ENCODE measurements around the gene MID2.
"Not testable (repeated sequence)": the region's sequence is repeated elsewhere in the genome, so short reads cannot be mapped to it uniquely, and the experiment has no call there.

MID2 gene, protein sequence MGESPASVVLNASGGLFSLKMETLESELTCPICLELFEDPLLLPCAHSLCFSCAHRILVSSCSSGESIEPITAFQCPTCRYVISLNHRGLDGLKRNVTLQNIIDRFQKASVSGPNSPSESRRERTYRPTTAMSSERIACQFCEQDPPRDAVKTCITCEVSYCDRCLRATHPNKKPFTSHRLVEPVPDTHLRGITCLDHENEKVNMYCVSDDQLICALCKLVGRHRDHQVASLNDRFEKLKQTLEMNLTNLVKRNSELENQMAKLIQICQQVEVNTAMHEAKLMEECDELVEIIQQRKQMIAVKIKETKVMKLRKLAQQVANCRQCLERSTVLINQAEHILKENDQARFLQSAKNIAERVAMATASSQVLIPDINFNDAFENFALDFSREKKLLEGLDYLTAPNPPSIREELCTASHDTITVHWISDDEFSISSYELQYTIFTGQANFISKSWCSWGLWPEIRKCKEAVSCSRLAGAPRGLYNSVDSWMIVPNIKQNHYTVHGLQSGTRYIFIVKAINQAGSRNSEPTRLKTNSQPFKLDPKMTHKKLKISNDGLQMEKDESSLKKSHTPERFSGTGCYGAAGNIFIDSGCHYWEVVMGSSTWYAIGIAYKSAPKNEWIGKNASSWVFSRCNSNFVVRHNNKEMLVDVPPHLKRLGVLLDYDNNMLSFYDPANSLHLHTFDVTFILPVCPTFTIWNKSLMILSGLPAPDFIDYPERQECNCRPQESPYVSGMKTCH

DNA sequence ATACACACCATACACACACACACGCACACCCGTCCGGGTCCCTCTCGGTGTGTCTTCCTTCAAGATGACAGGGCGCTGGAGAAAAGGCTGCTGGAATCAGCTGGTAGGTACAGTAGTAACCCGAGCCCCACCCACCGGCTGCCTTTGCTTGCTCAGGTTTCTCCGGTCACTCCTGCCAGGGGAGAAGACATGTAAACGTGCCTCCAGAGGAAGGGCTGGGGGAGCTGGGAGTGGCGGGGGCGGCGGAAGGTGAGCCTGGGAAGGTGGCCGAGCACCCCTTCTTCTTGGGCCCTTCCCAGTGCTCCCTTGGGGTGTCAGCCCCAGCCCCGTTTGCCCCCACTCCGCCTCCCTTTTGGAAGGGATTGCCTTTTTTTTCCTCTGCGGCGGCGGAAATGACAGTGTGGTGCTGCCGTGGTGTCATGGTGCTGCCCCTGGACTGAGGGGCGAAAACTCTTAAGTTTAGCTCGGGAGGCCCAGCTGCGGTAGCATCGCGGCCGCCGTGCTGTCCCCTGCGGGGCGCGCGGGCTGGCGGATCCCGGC is at the start of gene MID2:
Gene MID2 (plus strand): TSS at position 169 of the 540 bp plus-strand sequence. CDS start 561 bp downstream, outside the sequence.
- Histone ChIP-seq H3K9ac (ENCODE audit: insufficient read length) (no peak within 1 kb of the TSS), H3K4me3 (peak within 1 kb of the TSS; percentile 54), H3K9me3 (ENCODE audit: low read depth, low read length) (no peaks in the 10 kb centered on the region), H3K27ac (no peak within 1 kb of the TSS), H3K36me3 (ENCODE audit: insufficient read depth, low read length) (no peaks in the 10 kb centered on the region)
- no peak for TF ChIP-seq FOXP2 (optimal IDR thresholded peaks at IDR 0.05; ENCODE audit: control extremely low read depth, extremely low read length, insufficient read depth)
- no peak for TF ChIP-seq EZH2 (IDR thresholded peaks at IDR 0.05)
- no peak for TF ChIP-seq POLR2AphosphoS5 (IDR thresholded peaks at IDR 0.05; ENCODE audit: borderline replicate concordance, low read depth, low read length)
- DNase-seq (ENCODE audit: low read depth, low spot score) = no peak

DNA sequence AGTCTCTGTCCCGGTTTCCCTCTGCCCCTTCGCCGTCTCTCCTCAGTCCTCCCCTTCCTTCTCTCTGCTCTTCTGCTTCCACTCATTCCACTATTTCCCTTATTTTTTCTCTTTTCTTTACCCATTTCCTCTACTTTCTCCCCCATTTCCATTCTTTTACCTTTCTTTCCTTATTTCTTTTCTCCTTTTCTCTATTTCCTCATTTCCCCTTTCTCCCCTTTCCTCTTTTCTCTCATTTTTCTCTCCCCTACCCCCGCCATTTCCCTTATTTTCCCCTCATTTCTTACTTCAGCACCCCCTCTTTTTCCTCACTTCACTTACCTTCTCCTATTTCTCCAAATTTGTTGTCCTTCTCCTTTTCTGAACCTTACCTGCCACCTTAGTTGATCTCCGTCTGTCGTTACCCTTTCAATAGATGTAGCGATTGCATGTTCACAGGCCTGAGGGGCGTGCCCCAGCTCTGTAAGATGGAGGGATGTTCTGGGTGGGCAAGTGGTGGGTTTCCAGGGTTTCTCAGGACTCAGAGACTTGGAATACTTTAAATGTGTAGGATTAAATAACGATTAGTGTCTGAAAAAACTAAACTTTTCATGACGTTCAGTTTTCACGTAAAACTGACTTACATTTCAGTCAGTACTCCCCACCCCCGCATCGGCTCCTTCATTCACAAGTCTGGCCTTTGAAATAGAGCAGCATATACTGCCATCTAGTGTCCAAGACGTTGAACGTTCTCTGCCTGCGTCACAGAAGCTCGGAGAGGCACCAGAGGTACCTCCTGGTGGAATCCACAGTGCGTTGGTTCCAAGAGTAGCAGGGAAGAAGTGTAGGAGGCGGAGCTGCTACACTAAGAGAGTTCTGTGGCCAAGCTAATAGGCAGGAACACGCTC is 48.8 kb upstream of the MID2 start:
- peak overlapping the region; percentile 60 for H3K4me3 ChIP-seq
- DNase-seq (ENCODE audit: low read depth, low spot score) = peak; percentile 73
- TF ChIP-seq FOXP2 (optimal IDR thresholded peaks at IDR 0.05; ENCODE audit: control extremely low read depth, extremely low read length, insufficient read depth) (no peak), EZH2 (IDR thresholded peaks at IDR 0.05) (no peak), POLR2AphosphoS5 (IDR thresholded peaks at IDR 0.05; ENCODE audit: borderline replicate concordance, low read depth, low read length) (no peak)
- no peak overlapping the region for H3K27ac ChIP-seq
- no peaks in the 10 kb centered on the region for H3K36me3 ChIP-seq (ENCODE audit: insufficient read depth, low read length)
- no peaks in the 10 kb centered on the region for H3K9me3 ChIP-seq (ENCODE audit: low read depth, low read length)
- H3K9ac ChIP-seq (ENCODE audit: insufficient read length) = no peak overlapping the region

DNA sequence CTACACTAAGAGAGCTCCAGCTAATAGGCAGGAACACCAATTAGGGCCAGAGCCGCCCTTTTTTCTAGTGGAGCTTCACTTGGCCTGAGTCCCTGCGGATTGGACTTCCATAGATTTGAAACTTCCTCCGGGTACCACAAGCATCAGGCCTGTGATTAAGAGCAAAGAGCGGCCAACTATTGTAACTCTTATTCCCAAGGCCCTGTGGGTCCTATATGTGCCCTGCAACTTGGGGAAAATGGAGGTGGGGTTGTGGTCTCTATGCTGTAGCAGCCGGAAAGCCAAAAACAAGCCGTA is 48.2 kb upstream of the MID2 start, which contains the start of gene NCBP2L:
Gene NCBP2L (plus strand): TSS at position 198 of the 297 bp plus-strand sequence. CDS start 16,488 bp downstream, outside the sequence.
- Histone ChIP-seq H3K9ac (ENCODE audit: insufficient read length) (no peak within 1 kb of the TSS), H3K4me3 (peak within 1 kb of the TSS; percentile 60), H3K9me3 (ENCODE audit: low read depth, low read length) (no peaks in the 10 kb centered on the region), H3K36me3 (ENCODE audit: insufficient read depth, low read length) (no peaks in the 10 kb centered on the region), H3K27ac (no peak within 1 kb of the TSS)
- TF ChIP-seq FOXP2 (optimal IDR thresholded peaks at IDR 0.05; ENCODE audit: control extremely low read depth, extremely low read length, insufficient read depth) (no peak), POLR2AphosphoS5 (IDR thresholded peaks at IDR 0.05; ENCODE audit: borderline replicate concordance, low read depth, low read length) (no peak), EZH2 (IDR thresholded peaks at IDR 0.05) (no peak)
- DNase-seq (ENCODE audit: low read depth, low spot score) = no peak

DNA sequence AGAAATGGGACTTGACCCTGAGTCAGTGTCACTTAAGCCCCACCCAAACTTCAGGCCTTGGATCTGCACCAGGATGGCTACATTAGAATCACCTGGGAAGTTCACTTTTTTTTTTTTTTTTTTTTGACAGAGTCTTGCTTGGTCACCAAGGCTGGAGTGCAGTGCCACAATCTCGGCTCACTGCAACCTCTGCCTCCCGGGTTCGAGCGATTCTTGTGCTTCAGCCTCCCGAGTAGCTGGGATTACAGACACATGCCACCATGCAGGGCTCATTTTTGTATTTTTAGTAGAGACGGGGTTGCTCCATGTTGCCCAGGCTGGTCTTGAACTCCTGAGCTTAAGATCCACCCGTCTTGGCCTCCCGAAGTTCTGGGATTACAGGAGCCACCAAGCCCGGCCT is 45.1 kb upstream of the MID2 start:
- DNase-seq (ENCODE audit: low read depth, low spot score) = no peak
- Histone ChIP-seq H3K9ac (ENCODE audit: insufficient read length) (no peak overlapping the region), H3K9me3 (ENCODE audit: low read depth, low read length) (no peaks in the 10 kb centered on the region), H3K4me3 (no peak overlapping the region), H3K36me3 (ENCODE audit: insufficient read depth, low read length) (no peaks in the 10 kb centered on the region), H3K27ac (no peak overlapping the region)
- no peak for TF ChIP-seq POLR2AphosphoS5 (IDR thresholded peaks at IDR 0.05; ENCODE audit: borderline replicate concordance, low read depth, low read length)
- TF ChIP-seq FOXP2 (optimal IDR thresholded peaks at IDR 0.05; ENCODE audit: control extremely low read depth, extremely low read length, insufficient read depth) = no peak
- TF ChIP-seq EZH2 (IDR thresholded peaks at IDR 0.05) = no peak

DNA sequence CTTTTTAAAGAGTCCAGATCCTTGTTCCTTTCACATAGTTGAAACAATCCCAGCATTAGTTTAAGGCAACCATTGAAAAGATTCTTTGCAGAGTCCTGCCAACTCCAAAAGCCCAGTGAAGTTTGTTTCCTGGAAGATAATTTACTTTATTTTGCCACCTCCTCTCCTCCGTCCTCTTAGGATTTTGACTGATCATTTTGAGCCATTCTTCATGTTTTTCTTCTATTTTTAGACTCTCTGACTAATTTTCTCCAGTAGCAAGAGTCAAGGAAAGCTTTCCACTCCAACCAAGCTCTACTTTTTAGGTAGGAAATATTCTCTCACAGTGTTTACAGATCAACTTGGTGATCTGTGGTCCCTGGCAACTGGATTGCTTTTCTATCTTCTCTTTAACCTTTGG is 37.8 kb upstream of the MID2 start:
- H3K36me3 ChIP-seq (ENCODE audit: insufficient read depth, low read length) = no peaks in the 10 kb centered on the region
- H3K9me3 ChIP-seq (ENCODE audit: low read depth, low read length) = no peaks in the 10 kb centered on the region
- no peak overlapping the region for H3K4me3 ChIP-seq
- no peak overlapping the region for H3K9ac ChIP-seq (ENCODE audit: insufficient read length)
- no peak overlapping the region for H3K27ac ChIP-seq
- DNase-seq (ENCODE audit: low read depth, low spot score) = no peak
- no peak for TF ChIP-seq EZH2 (IDR thresholded peaks at IDR 0.05)
- TF ChIP-seq POLR2AphosphoS5 (IDR thresholded peaks at IDR 0.05; ENCODE audit: borderline replicate concordance, low read depth, low read length) = no peak
- TF ChIP-seq FOXP2 (optimal IDR thresholded peaks at IDR 0.05; ENCODE audit: control extremely low read depth, extremely low read length, insufficient read depth) = no peak

DNA sequence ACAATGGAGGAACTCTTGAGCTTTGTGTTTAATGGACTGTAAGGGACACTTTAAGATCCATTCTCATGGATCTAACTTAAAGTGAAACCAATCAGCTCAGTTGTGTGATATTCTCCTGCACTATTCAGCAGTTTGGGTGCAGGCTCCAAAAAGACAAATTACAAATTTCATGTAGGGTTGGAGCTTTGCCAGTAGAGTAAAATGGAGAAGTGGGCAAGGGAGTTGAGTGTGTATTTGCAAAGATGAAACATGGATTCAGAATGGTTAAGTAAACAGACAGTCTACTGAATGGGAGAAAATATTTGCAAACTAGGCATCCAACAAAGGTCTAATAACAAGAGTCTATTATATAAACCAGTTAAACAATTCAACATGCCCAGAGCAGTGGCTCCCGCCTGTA is 21.2 kb upstream of the MID2 start:
- Histone ChIP-seq H3K27ac (no peak overlapping the region), H3K4me3 (no peak overlapping the region), H3K36me3 (ENCODE audit: insufficient read depth, low read length) (no peaks in the 10 kb centered on the region), H3K9me3 (ENCODE audit: low read depth, low read length) (no peaks in the 10 kb centered on the region), H3K9ac (ENCODE audit: insufficient read length) (no peak overlapping the region)
- TF ChIP-seq FOXP2 (optimal IDR thresholded peaks at IDR 0.05; ENCODE audit: control extremely low read depth, extremely low read length, insufficient read depth) (no peak), POLR2AphosphoS5 (IDR thresholded peaks at IDR 0.05; ENCODE audit: borderline replicate concordance, low read depth, low read length) (no peak), EZH2 (IDR thresholded peaks at IDR 0.05) (no peak)
- DNase-seq (ENCODE audit: low read depth, low spot score) = no peak

DNA sequence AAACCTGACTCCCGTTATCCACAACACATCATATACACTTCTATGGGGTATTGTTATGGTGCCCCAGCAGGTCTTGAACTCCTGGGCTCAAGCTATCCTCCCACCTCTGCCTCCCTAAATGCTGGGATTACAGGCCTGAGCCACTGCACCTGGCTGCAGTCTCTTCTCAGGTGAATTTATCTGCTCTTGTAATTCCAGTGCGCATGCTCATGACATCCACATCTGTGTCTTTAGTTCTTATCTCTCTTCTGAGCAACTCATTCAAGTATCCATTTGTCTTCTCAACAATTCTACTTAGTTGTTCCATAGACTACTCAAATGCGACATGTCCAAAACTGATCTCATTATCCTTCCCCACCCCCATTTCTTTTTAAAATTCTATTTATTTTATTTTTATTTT is 20.5 kb upstream of the MID2 start:
- Histone ChIP-seq H3K9me3 (ENCODE audit: low read depth, low read length) (no peaks in the 10 kb centered on the region), H3K27ac (no peak overlapping the region), H3K9ac (ENCODE audit: insufficient read length) (no peak overlapping the region), H3K4me3 (no peak overlapping the region), H3K36me3 (ENCODE audit: insufficient read depth, low read length) (no peaks in the 10 kb centered on the region)
- DNase-seq (ENCODE audit: low read depth, low spot score) = no peak
- TF ChIP-seq POLR2AphosphoS5 (IDR thresholded peaks at IDR 0.05; ENCODE audit: borderline replicate concordance, low read depth, low read length) (no peak), FOXP2 (optimal IDR thresholded peaks at IDR 0.05; ENCODE audit: control extremely low read depth, extremely low read length, insufficient read depth) (no peak), EZH2 (IDR thresholded peaks at IDR 0.05) (no peak)

DNA sequence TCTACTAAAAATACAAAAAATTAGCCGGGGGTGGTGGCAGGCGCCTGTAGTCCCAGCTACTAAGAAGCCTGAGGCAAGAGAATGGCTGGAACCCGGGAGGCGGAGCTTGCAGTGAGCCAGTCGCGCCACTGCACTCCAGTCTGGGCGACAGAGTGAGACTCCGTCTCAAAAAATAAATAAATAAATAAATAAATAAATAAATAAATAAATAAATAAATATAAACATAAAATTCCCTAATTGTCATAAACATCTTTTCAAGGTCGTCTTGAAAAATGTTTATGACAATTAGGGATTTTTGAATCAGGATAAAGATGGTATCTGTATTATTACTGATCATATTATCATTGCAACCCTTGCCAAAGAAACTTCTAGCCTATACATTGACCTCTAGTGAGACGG is 15.6 kb upstream of the MID2 start:
- H3K36me3 ChIP-seq (ENCODE audit: insufficient read depth, low read length); DNase-seq (ENCODE audit: low read depth, low spot score); H3K27ac ChIP-seq; H3K9me3 ChIP-seq (ENCODE audit: low read depth, low read length); H3K9ac ChIP-seq (ENCODE audit: insufficient read length); H3K4me3 ChIP-seq: not testable (repeated sequence)
